Upper lobe of left lung (tissue), 6 donors: ENCODE data around the gene DLG5. TPM values are rescaled to one million over a fixed set of nuclear protein-coding genes. Genes with fewer than 3 reads are reported as not detected.

ENCODE experiments used
- ATAC-seq, 2 donors: fragments of 200-7000 bp; cut with Tn5 transposase; one replicate each; pipeline ENCODE4 v1.9.1; 2022; ENCODE audit warnings: mild to moderate bottlenecking in 2 of 2, moderate library complexity in 2 of 2; ENCODE audit not compliant: low FRiP score in 2 of 2
- DNase-seq, 2 donors: peaks; one replicate each; pipeline ENCODE4 v3.0.0-alpha.2; 2019 to 2020
- H3K27ac ChIP-seq, 4 donors: fragments of 200-600 bp; sonication (generic); one replicate each; pipeline ENCODE4 v1.5.1; 2016 to 2019
- H3K27me3 ChIP-seq, 4 donors: fragments of 200-600 bp; sonication (generic); one replicate each; pipeline ENCODE4 v1.5.1; 2017 to 2019
- H3K36me3 ChIP-seq, 4 donors: fragments of 200-600 bp; sonication (generic); one replicate each; pipeline ENCODE4 v1.5.1; 2016 to 2019
- H3K4me1 ChIP-seq, 4 donors: fragments of 200-600 bp; sonication (generic); one replicate each; pipeline ENCODE4 v1.5.1; 2018 to 2019
- H3K4me3 ChIP-seq, 4 donors: fragments of 200-600 bp; sonication (generic); one replicate each; pipeline ENCODE4 v1.5.1; 2017 to 2019; ENCODE audit warnings: mild to moderate bottlenecking in 2 of 4, moderate library complexity in 1 of 4
- H3K9me3 ChIP-seq, 4 donors: fragments of 200-600 bp; sonication (generic); one replicate each; pipeline ENCODE4 v1.5.1; 2018 to 2019
- CTCF ChIP-seq, 6 experiments: fragments of 450-650 bp in 4 of 6; fragments of 200-600 bp in 2 of 6; sonication (generic) in 2 of 6; IDR thresholded peaks; one replicate each; pipeline ENCODE4 v1.5.1; 2016 to 2019; ENCODE audit warnings: antibody characterized with exemption in 6 of 6
- EP300 ChIP-seq, 4 donors: sonication (generic); formaldehyde crosslinking; IDR thresholded peaks; one replicate each; pipeline ENCODE4 v1.5.1; 2017; ENCODE audit warnings: antibody characterized with exemption in 4 of 4, control low read depth in 2 of 4
- POLR2A ChIP-seq, 4 donors: fragments of 450-650 bp; IDR thresholded peaks; one replicate each; pipeline ENCODE4 v1.5.1; 2016 to 2017; ENCODE audit warnings: antibody characterized with exemption in 4 of 4, mild to moderate bottlenecking in 2 of 4
- POLR2AphosphoS5 ChIP-seq, 2 donors: sonication (generic); formaldehyde crosslinking; IDR thresholded peaks; one replicate each; pipeline ENCODE4 v1.5.1; 2017; ENCODE audit warnings: antibody characterized with exemption in 2 of 2
- WGBS, 2 donors: methylation state at CpG; one replicate each; pipeline ENCODE4 v1.1.5; 2017 to 2018; 5-methylcytosine and 5-hydroxymethylcytosine counted together
- total RNA-seq, 6 donors: library from RNA; depleted of rRNA in 4 of 6; stranded (reverse); fragments of >200 nt in 4 of 6; gene quantifications; one replicate each; pipeline versions ENCODE4 v1.1.0 to v1.2.1, GENCODE V29; 2016 to 2021
- donor health status: DM: no; HTN: no; CAD: no; lungs with moderate emphysema.
- donor health status: DM: no; HTN: yes; CAD: no; lungs with severe emphysema.

Gene DLG5
- total RNA-seq, 6 donors from 2014 or later, result 14.6 to 51.3 (median 23.4) TPM

GRCh38 chr10:77827366-77827765 lies 99.2 kb downstream of the DLG5 start:
- H3K4me3 ChIP-seq, result no peak overlapping the region
- ATAC-seq, result no peak
- H3K9me3 ChIP-seq, result no peaks in the 10 kb centered on the region
- H3K27me3 ChIP-seq, result no peaks in the 10 kb centered on the region
- no peak for TF ChIP-seq EP300 (IDR thresholded peaks at IDR 0.05)
- TF ChIP-seq CTCF (IDR thresholded peaks at IDR 0.05), result no peak
- no peak for TF ChIP-seq POLR2AphosphoS5 (IDR thresholded peaks at IDR 0.05)
- no peak for TF ChIP-seq POLR2A (IDR thresholded peaks at IDR 0.05)
- DNase-seq, result no peak
- no peak overlapping the region for H3K27ac ChIP-seq
- 90 to 91% methylated on average over 9 of the region's 9 CpGs for WGBS, 2 donors
- no peaks in the 10 kb centered on the region for H3K4me1 ChIP-seq
- H3K36me3 ChIP-seq, result peaks cover 0 to 69% (median 33%) of the 10 kb centered on the region in 4 donors

- ATAC-seq, result no peak
- TF ChIP-seq POLR2A (IDR thresholded peaks at IDR 0.05) (no peak), POLR2AphosphoS5 (IDR thresholded peaks at IDR 0.05) (no peak), EP300 (IDR thresholded peaks at IDR 0.05) (no peak), CTCF (IDR thresholded peaks at IDR 0.05) (no peak)
- H3K36me3 ChIP-seq, result peaks cover 0 to 69% (median 45%) of the 10 kb centered on the region in 4 donors
Measured at GRCh38 chr10:77825965-77826364, 100.6 kb downstream of the DLG5 start.

DNA sequence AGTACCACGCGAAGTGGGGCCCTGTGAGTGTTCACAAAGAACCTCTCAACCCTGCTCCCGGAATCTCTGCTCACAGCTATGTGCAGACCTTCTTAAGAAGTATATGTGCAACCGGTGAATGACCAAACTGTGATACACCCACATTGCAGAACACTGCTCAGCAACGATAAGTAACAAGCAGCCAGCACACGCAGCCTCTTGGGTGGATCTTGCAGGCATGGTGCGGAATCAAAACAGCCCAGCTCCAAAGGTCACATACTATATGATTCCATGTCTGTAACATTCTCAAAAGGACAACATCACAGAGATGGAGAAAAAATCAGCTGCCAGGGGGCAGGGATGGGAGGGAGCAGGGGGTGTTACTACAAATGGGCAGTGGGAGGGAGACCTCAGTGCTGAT lies 101.6 kb downstream of the DLG5 start:
- TF ChIP-seq POLR2AphosphoS5 (IDR thresholded peaks at IDR 0.05), result no peak
- no peak for TF ChIP-seq CTCF (IDR thresholded peaks at IDR 0.05)
- no peak for TF ChIP-seq POLR2A (IDR thresholded peaks at IDR 0.05)
- TF ChIP-seq EP300 (IDR thresholded peaks at IDR 0.05), result no peak
- no peaks in the 10 kb centered on the region for H3K27me3 ChIP-seq
- DNase-seq, result no peak
- H3K36me3 ChIP-seq, result peaks cover 0 to 69% (median 40%) of the 10 kb centered on the region in 4 donors
- H3K4me1 ChIP-seq, result no peaks in the 10 kb centered on the region
- no peak overlapping the region for H3K4me3 ChIP-seq
- no peaks in the 10 kb centered on the region for H3K9me3 ChIP-seq
- no peak overlapping the region for H3K27ac ChIP-seq
- 91 to 94% methylated on average over 7 of the region's 7 CpGs for WGBS, 2 donors
- no peak for ATAC-seq

More at GRCh38 chr10:77825965-77826364, 100.6 kb downstream of the DLG5 start:
- no peaks in the 10 kb centered on the region for H3K27me3 ChIP-seq
- no peaks in the 10 kb centered on the region for H3K9me3 ChIP-seq
- H3K27ac ChIP-seq, result no peak overlapping the region
- 84 to 91% methylated on average over 5 of the region's 5 CpGs for WGBS, 2 donors
- H3K4me3 ChIP-seq, result no peak overlapping the region
- H3K4me1 ChIP-seq, result no peaks in the 10 kb centered on the region
- no peak for DNase-seq

DNA sequence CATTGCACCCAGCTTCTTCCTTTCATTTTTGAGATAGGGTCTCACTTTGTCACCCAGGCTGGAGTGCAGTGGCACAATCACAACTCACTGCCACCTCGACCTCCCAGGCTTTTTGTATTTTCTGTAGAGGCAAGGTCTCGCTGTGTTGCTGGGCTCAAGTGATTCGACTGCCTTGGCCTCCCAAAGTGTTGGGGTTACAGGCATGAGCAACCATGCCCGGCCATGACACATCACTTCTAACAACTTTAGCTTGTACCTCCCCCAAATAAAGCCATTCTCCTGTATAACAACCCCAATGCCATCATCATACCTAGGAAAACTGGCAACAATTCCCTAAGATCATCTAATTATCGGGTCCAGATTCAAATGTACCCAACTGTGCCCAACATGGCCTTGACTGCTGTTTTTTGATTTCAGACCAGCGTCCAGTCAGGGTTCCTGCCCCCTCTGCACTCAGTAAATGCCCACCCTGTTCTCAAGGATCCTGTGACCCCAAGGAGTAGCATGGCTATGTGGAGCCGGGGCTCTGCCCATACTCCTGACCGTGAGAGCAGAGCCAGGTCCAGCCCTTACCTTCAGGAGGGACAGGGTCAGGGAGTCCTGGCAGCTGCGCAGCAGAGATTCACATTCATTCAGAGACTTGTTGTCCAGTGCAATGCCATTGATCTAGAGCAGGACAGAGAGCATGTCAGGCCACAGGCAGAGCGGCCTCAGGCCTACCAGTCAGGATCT lies 102.6 kb downstream of the DLG5 start:
- H3K9me3 ChIP-seq, result no peaks in the 10 kb centered on the region
- H3K4me3 ChIP-seq, result no peak overlapping the region
- no peak for TF ChIP-seq EP300 (IDR thresholded peaks at IDR 0.05)
- no peak for TF ChIP-seq CTCF (IDR thresholded peaks at IDR 0.05)
- TF ChIP-seq POLR2A (IDR thresholded peaks at IDR 0.05), result no peak
- no peak for TF ChIP-seq POLR2AphosphoS5 (IDR thresholded peaks at IDR 0.05)
- 93 to 96% methylated on average over 9 to 10 of the region's 10 CpGs for WGBS, 2 donors
- H3K36me3 ChIP-seq, result peaks cover 3 to 69% (median 40%) of the 10 kb centered on the region in 4 donors
- no peak overlapping the region for H3K27ac ChIP-seq
- DNase-seq, result no peak
- H3K27me3 ChIP-seq, result no peaks in the 10 kb centered on the region
- H3K4me1 ChIP-seq, result no peaks in the 10 kb centered on the region
- ATAC-seq, result no peak

- H3K27me3 ChIP-seq, result no peaks in the 10 kb centered on the region
- TF ChIP-seq CTCF (IDR thresholded peaks at IDR 0.05), result no peak
- no peak for TF ChIP-seq POLR2A (IDR thresholded peaks at IDR 0.05)
- no peak for TF ChIP-seq POLR2AphosphoS5 (IDR thresholded peaks at IDR 0.05)
- TF ChIP-seq EP300 (IDR thresholded peaks at IDR 0.05), result no peak
- no peaks in the 10 kb centered on the region for H3K4me1 ChIP-seq
- 85 to 88% methylated on average over 8 to 11 of the region's 12 CpGs for WGBS, 2 donors
- H3K36me3 ChIP-seq, result peaks cover 11 to 81% (median 57%) of the 10 kb centered on the region in 4 donors
- DNase-seq (no peak), ATAC-seq (no peak)
- no peak overlapping the region for H3K27ac ChIP-seq
- no peak overlapping the region for H3K4me3 ChIP-seq
- no peaks in the 10 kb centered on the region for H3K9me3 ChIP-seq
Measured at GRCh38 chr10:77821551-77821950, 105.0 kb downstream of the DLG5 start.
